Thymus (tissue), 11 donors: ENCODE data around the gene ZNF335. TPM values are rescaled to one million over a fixed set of nuclear protein-coding genes. Genes with fewer than 3 reads are reported as not detected.
A peak's percentile ranks its signal among the peaks of the same experiment; 100 is the strongest.
"Not testable (repeated sequence)": the region's sequence is repeated elsewhere in the genome, so short reads cannot be mapped to it uniquely, and the experiment has no call there.

Experiments
- DNase-seq, 9 donors: peaks; one replicate each; pipeline ENCODE4 v3.0.0-alpha.2; 2013; ENCODE audit warnings: low spot score in 9 of 9, low read depth in 6 of 9, missing footprints in 1 of 9
- H3K27ac ChIP-seq, 2 donors: one replicate each; pipeline ENCODE4 v1.5.1; 2013; ENCODE audit warnings: control low read depth in 1 of 2, low read depth in 1 of 2, low read length in 1 of 2, mild to moderate bottlenecking in 1 of 2, moderate library complexity in 1 of 2
- H3K27me3 ChIP-seq, 2 donors: one replicate each; pipeline ENCODE4 v1.5.1; 2013; ENCODE audit warnings: low read length in 1 of 2; ENCODE audit not compliant: control insufficient read depth in 2 of 2, insufficient read depth in 1 of 2
- H3K36me3 ChIP-seq, 2 donors: one replicate each; pipeline ENCODE4 v1.5.1; 2013; ENCODE audit warnings: low read length in 1 of 2, mild to moderate bottlenecking in 1 of 2, moderate library complexity in 1 of 2; ENCODE audit not compliant: control insufficient read depth in 2 of 2, insufficient read depth in 2 of 2
- H3K4me1 ChIP-seq, 2 donors: one replicate each; pipeline ENCODE4 v1.5.1; 2013; ENCODE audit warnings: low read length in 2 of 2; ENCODE audit not compliant: control insufficient read depth in 2 of 2, insufficient read depth in 2 of 2
- H3K4me3 ChIP-seq, 2 donors: one replicate each; pipeline ENCODE4 v1.5.1; 2013; ENCODE audit warnings: low read length in 2 of 2, control low read depth in 1 of 2, mild to moderate bottlenecking in 1 of 2
- H3K9me3 ChIP-seq, 2 donors: one replicate each; pipeline ENCODE4 v1.5.1; 2013; ENCODE audit warnings: low read length in 1 of 2, mild to moderate bottlenecking in 1 of 2; ENCODE audit not compliant: control insufficient read depth in 2 of 2, insufficient read depth in 1 of 2
- WGBS: extraction: QIAGEN DNeasy Blood & Tissue Kit; methylation state at CpG from one replicate; pipeline ENCODE4 v1.1.7; 2013; 5-methylcytosine and 5-hydroxymethylcytosine counted together
- polyA plus RNA-seq: library from polyadenylated mRNA; stranded (reverse); fragments of 200-250 nt; gene quantifications from one replicate; pipeline ENCODE4 v1.2.3, GENCODE V29; 2013
- total RNA-seq: library from RNA; stranded (reverse); fragments of 120-200 nt; gene quantifications from one replicate; pipeline ENCODE4 v1.2.4, GENCODE V29; 2013
- donor health status: healthy.

The ZNF335 gene
- total and polyA plus RNA-seq, 2 donors, result 8.3 to 16.5 TPM

- H3K27ac ChIP-seq, H3K27me3 ChIP-seq, DNase-seq, H3K4me3 ChIP-seq, H3K36me3 ChIP-seq, H3K9me3 ChIP-seq: not testable (repeated sequence)
- peaks cover 4 to 16% of the 10 kb centered on the region in 2 donors for H3K4me1 ChIP-seq
- 98% methylated on average over 17 of the region's 17 CpGs for WGBS
These were observed 40.3 kb downstream of the ZNF335 start for GRCh38 chr20:45931680-45932079.

GRCh38 chr20:45927071-45927878 is 44.7 kb downstream of the ZNF335 start:
- peaks cover 0 to 3% of the 10 kb centered on the region in 2 donors for H3K27me3 ChIP-seq
- no peak overlapping the region for H3K27ac ChIP-seq
- H3K4me3 ChIP-seq, result no peak overlapping the region
- H3K36me3 ChIP-seq, result no peaks in the 10 kb centered on the region
- 95% methylated on average over 14 of the region's 14 CpGs for WGBS
- peaks cover 0 to 3% of the 10 kb centered on the region in 2 donors for H3K4me1 ChIP-seq
- no peak for DNase-seq
- H3K9me3 ChIP-seq, result no peaks in the 10 kb centered on the region

- peaks cover 0 to 3% of the 10 kb centered on the region in 2 donors for H3K4me1 ChIP-seq
- H3K27ac ChIP-seq, result no peak overlapping the region
- no peaks in the 10 kb centered on the region for H3K9me3 ChIP-seq
- no peak for DNase-seq
- over 99% methylated on average over 2 of the region's 2 CpGs for WGBS
- H3K36me3 ChIP-seq, result no peaks in the 10 kb centered on the region
- peaks cover 0 to 3% of the 10 kb centered on the region in 2 donors for H3K27me3 ChIP-seq
- no peak overlapping the region for H3K4me3 ChIP-seq
These were observed 45.3 kb downstream of the ZNF335 start for GRCh38 chr20:45926731-45927070.

- H3K27ac ChIP-seq, result peak overlapping the region in 1 of 2 donors; percentile 46
- H3K9me3 ChIP-seq, result no peaks in the 10 kb centered on the region
- peaks cover 0 to 4% of the 10 kb centered on the region in 2 donors for H3K27me3 ChIP-seq
- WGBS, result 83% methylated on average over 9 of the region's 9 CpGs
- DNase-seq, result no peak
- no peaks in the 10 kb centered on the region for H3K36me3 ChIP-seq
- peaks cover 0 to 4% of the 10 kb centered on the region in 2 donors for H3K4me1 ChIP-seq
- no peak overlapping the region for H3K4me3 ChIP-seq
These were observed 46.0 kb downstream of the ZNF335 start for GRCh38 chr20:45925821-45926506.

GRCh38 chr20:45924391-45925261 is 47.4 kb downstream of the ZNF335 start:
- Histone ChIP-seq H3K9me3 (no peaks in the 10 kb centered on the region), H3K36me3 (no peaks in the 10 kb centered on the region), H3K27me3 (peaks cover 0 to 6% of the 10 kb centered on the region in 2 donors), H3K4me1 (peaks cover 0 to 5% of the 10 kb centered on the region in 2 donors), H3K27ac (peak overlapping the region; percentile 52 to 60), H3K4me3 (no peak overlapping the region)
- no peak for DNase-seq
- 73% methylated on average over 21 of the region's 21 CpGs for WGBS

GRCh38 chr20:45921337-45922189 is 50.4 kb downstream of the ZNF335 start:
- 93% methylated on average over 11 of the region's 11 CpGs for WGBS

GRCh38 chr20:45920462-45921336 is 51.3 kb downstream of the ZNF335 start:
- DNase-seq, result no peak
- WGBS, result 82% methylated on average over 9 of the region's 9 CpGs
- H3K36me3 ChIP-seq, result no peaks in the 10 kb centered on the region
- H3K27ac ChIP-seq, result peak overlapping the region; percentile 31 to 40
- peak overlapping the region in 1 of 2 donors; percentile 32 for H3K4me3 ChIP-seq
- peaks cover 0 to 6% of the 10 kb centered on the region in 2 donors for H3K27me3 ChIP-seq
- peaks cover 0 to 7% of the 10 kb centered on the region in 2 donors for H3K4me1 ChIP-seq
- H3K9me3 ChIP-seq, result no peaks in the 10 kb centered on the region

More at GRCh38 chr20:45921337-45922189, 50.4 kb downstream of the ZNF335 start:
- no peaks in the 10 kb centered on the region for H3K36me3 ChIP-seq
- no peak for DNase-seq
- H3K9me3 ChIP-seq, result no peaks in the 10 kb centered on the region
- H3K4me3 ChIP-seq, result no peak overlapping the region
- no peak overlapping the region for H3K27ac ChIP-seq
- H3K27me3 ChIP-seq, result peaks cover 0 to 6% of the 10 kb centered on the region in 2 donors
- peaks cover 0 to 7% of the 10 kb centered on the region in 2 donors for H3K4me1 ChIP-seq
